Hindlimb muscle (tissue), 1 donor: ENCODE results near the gene HOATZ. TPM values are rescaled to one million over a fixed set of nuclear protein-coding genes. Genes with fewer than 3 reads are reported as not detected.

Experiments
- DNase-seq: peaks from one replicate; pipeline ENCODE4 v3.0.0-alpha.2; 2013
- polyA plus RNA-seq: library from polyadenylated mRNA; unstranded; fragments of 120-200 nt; gene quantifications from one replicate; pipeline ENCODE4 v1.2.1, GENCODE V29; 2013; ENCODE audit not compliant: insufficient read length

The HOATZ gene
- polyA plus RNA-seq, 1 donor, result not detected

DNA sequence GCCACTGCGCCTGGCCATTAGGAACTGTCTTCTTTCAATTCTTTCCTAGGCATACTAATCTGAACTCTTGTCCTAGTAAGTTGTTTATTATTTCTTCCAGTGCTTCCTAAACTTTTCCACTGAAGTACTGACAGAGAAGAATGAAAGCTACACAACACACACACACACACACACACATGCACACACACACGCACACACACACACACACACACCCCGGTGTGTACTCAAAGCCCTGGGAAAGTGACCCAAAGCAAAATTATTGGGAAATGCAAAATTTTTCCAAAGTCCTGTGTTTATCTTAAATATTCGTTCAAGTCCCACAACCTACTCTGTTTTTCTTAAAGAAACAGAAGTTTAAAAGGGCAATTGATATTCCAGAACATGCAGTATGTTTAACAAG, 68.3 kb downstream of the HOATZ start:
- no peak for DNase-seq

GRCh38 chr11:111585371-111585770, 70.8 kb downstream of the HOATZ start:
- DNase-seq, result no peak

DNA sequence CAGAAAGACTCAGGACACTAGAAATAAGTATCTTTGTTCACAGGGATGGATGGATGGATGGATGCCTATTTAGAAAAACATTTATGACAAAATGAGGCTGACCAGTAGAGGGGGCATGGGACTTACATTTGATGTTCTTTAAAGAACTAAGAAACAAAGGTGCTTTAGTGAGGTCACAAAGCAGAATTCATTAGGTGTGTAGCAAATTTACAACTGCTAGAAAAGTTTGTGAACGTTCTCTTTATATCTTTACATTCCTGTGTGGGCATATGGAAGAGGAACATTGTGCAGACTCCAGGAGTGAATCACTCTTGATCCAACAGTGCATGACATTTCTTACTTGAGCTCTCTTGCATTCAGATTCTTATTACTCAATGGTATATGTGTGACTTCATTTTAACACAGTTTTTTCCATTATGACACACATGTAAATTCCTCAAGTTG, 71.8 kb downstream of the HOATZ start:
- no peak for DNase-seq

Other genes starting within 250 kb of the HOATZ start
- 4.7 TPM for gene POU2AF3, start 216.2 kb upstream of the HOATZ start, polyA plus RNA-seq
- gene POU2AF1, start 135.5 kb upstream of the HOATZ start, polyA plus RNA-seq, result 0.19 TPM
- not detected for gene BTG4, start 2.4 kb upstream of the HOATZ start, polyA plus RNA-seq
- gene LAYN, start 25.9 kb downstream of the HOATZ start, polyA plus RNA-seq, result 4.2 TPM
- gene SIK2, start 87.7 kb downstream of the HOATZ start, polyA plus RNA-seq, result 20.5 TPM